SK-N-SH (cell line): ENCODE results near the gene CREBZF. TPM values are rescaled to one million over a fixed set of nuclear protein-coding genes. Genes with fewer than 3 reads are reported as not detected.
"Not testable (repeated sequence)": the region's sequence is repeated elsewhere in the genome, so short reads cannot be mapped to it uniquely, and the experiment has no call there.

Source experiments
- CTCF ChIA-PET: fragments of 300-600, 350-600 bp; formaldehyde crosslinking; extraction: SDS; loops from one replicate; lab custom pipeline; 2021; lab: Yijun Ruan, JAX
- POLR2A ChIA-PET: fragments of 350-600 bp; sonication (Branson Sonifier 250); formaldehyde crosslinking; extraction: SDS; loops from one replicate; lab custom pipeline; 2020; ENCODE audit warnings: antibody characterized with exemption, inconsistent platforms; lab: Yijun Ruan, JAX
- DNase-seq: peaks from one replicate; pipeline ENCODE4 v3.0.0; 2012
- H2AFZ ChIP-seq: fragments of 200-600 bp; sonication (generic); 2 replicates; pipeline ENCODE4 v1.8.1; 2016; ENCODE audit warnings: antibody characterized with exemption, mild to moderate bottlenecking, low read depth
- H3F3A ChIP-seq: fragments of 200-600 bp; sonication (generic); replicated peaks from 2 replicates; pipeline ENCODE3; 2016; ENCODE audit warnings: antibody characterized with exemption, mild to moderate bottlenecking; ENCODE audit not compliant: insufficient read depth
- H3K27ac ChIP-seq, 2 experiments: fragments of 200-500 bp in 1 of 2; fragments of 200-600 bp in 1 of 2; sonication (Bioruptor generic) in 1 of 2; sonication (generic), shearing (Covaris generic) in 1 of 2; 2 replicates each; pipeline versions ENCODE4 v1.5.1 to v1.6.1; 2014 to 2016; ENCODE audit warnings: low read depth in 2 of 2, inconsistent platforms in 1 of 2, low read length in 1 of 2, mild to moderate bottlenecking in 1 of 2, mixed read lengths in 1 of 2
- H3K27me3 ChIP-seq: fragments of 200-600 bp; sonication (generic), shearing (Covaris generic); 2 replicates; pipeline ENCODE4 v1.6.1; 2016; ENCODE audit warnings: mixed run types; ENCODE audit not compliant: insufficient read depth
- H3K36me3 ChIP-seq, 2 experiments: fragments of 200-500 bp in 1 of 2; fragments of 200-600 bp in 1 of 2; sonication (Bioruptor generic) in 1 of 2; sonication (generic) in 1 of 2; replicated peaks in 1 of 2; 2 replicates each; pipeline versions ENCODE3 to v1.5.1; 2014 to 2016; ENCODE audit warnings: low read length in 1 of 2, mild to moderate bottlenecking in 1 of 2; ENCODE audit not compliant: insufficient read depth in 2 of 2, control insufficient read depth in 1 of 2
- H3K4me1 ChIP-seq, 2 experiments: fragments of 200-500 bp in 1 of 2; fragments of 200-600 bp in 1 of 2; sonication (Bioruptor generic) in 1 of 2; sonication (generic), shearing (Covaris generic) in 1 of 2; 2 replicates each; pipeline versions ENCODE4 v1.5.1 to v1.6.1; 2014 to 2016; ENCODE audit warnings: low read depth in 1 of 2, low read length in 1 of 2, mixed run types in 1 of 2; ENCODE audit not compliant: insufficient read depth in 2 of 2, control insufficient read depth in 1 of 2
- H3K4me2 ChIP-seq: fragments of 200-600 bp; sonication (generic), shearing (Covaris generic); 2 replicates; pipeline ENCODE4 v1.6.1; 2017; ENCODE audit warnings: mixed run types
- H3K4me3 ChIP-seq, 2 experiments: fragments of 200-500 bp in 1 of 2; fragments of 200-600 bp in 1 of 2; sonication (Bioruptor generic) in 1 of 2; sonication (generic), shearing (Covaris generic) in 1 of 2; 2 replicates each; pipeline versions ENCODE4 v1.5.1 to v1.8.1; 2014 to 2016; ENCODE audit warnings: low read depth in 2 of 2, inconsistent platforms in 1 of 2, low read length in 1 of 2, mild to moderate bottlenecking in 1 of 2, mixed read lengths in 1 of 2, moderate library complexity in 1 of 2
- H3K79me2 ChIP-seq: fragments of 200-600 bp; sonication (generic); 2 replicates; pipeline ENCODE4 v1.8.1; 2017; ENCODE audit warnings: mild to moderate bottlenecking; ENCODE audit not compliant: insufficient read depth
- H3K9ac ChIP-seq: fragments of 200-600 bp; sonication (generic); 2 replicates; pipeline ENCODE4 v1.6.1; 2017; ENCODE audit warnings: mixed run types
- H3K9me2 ChIP-seq: fragments of 200-600 bp; sonication (generic); 2 replicates; pipeline ENCODE4 v1.6.1; 2017; ENCODE audit warnings: mixed run types
- H3K9me3 ChIP-seq: fragments of 200-600 bp; sonication (generic); 2 replicates; pipeline ENCODE4 v1.6.1; 2017; ENCODE audit warnings: mixed run types, mild to moderate bottlenecking, moderate library complexity
- H4K20me1 ChIP-seq: fragments of 200-600 bp; sonication (generic); 2 replicates; pipeline ENCODE4 v1.6.1; 2017; ENCODE audit warnings: mild to moderate bottlenecking, mixed run types; ENCODE audit not compliant: insufficient read depth
- EZH2phosphoT487 ChIP-seq: fragments of 200-600 bp; sonication (generic); IDR thresholded peaks from 2 replicates; pipeline ENCODE4 v1.6.1; 2017; ENCODE audit warnings: low read depth, mixed run types, mild to moderate bottlenecking, antibody characterized with exemption, moderate library complexity, borderline replicate concordance
- FOXJ3 ChIP-seq: sonication (generic); formaldehyde crosslinking; IDR thresholded peaks from 2 replicates; pipeline ENCODE4 v1.5.1; 2020; ENCODE audit warnings: mild to moderate bottlenecking, missing genetic modification reagents
- FOXM1 ChIP-seq: IDR thresholded peaks from 2 replicates; pipeline ENCODE4 v1.4.0; 2012; ENCODE audit warnings: low read depth, mild to moderate bottlenecking
- GABPA ChIP-seq: IDR thresholded peaks from 2 replicates; pipeline ENCODE4 v1.4.0; 2012; ENCODE audit warnings: low read depth, mild to moderate bottlenecking
- IRF3 ChIP-seq: fragments of 150-350 bp; IDR thresholded peaks from 2 replicates; pipeline ENCODE4 v1.6.1; 2016; ENCODE audit warnings: mild to moderate bottlenecking, low read depth, low read length
- MAX ChIP-seq: IDR thresholded peaks from 2 replicates; pipeline ENCODE4 v1.4.0; 2012; ENCODE audit warnings: low read depth
- MEF2A ChIP-seq: IDR thresholded peaks from 2 replicates; pipeline ENCODE4 v1.4.0; 2012; ENCODE audit warnings: low read depth, borderline replicate concordance
- MXI1 ChIP-seq: IDR thresholded peaks from 2 replicates; pipeline ENCODE4 v1.6.1; 2012; ENCODE audit warnings: mild to moderate bottlenecking, low read depth, low read length, improper control_type of control experiment
- NFIC ChIP-seq: IDR thresholded peaks from 2 replicates; pipeline ENCODE4 v1.4.0; 2012; ENCODE audit warnings: borderline replicate concordance
- POLR2AphosphoS5 ChIP-seq: IDR thresholded peaks from 2 replicates; pipeline ENCODE4 v1.6.1; 2012; ENCODE audit warnings: low read depth, low read length
- RAD21 ChIP-seq: IDR thresholded peaks from 2 replicates; pipeline ENCODE4 v1.6.1; 2012; ENCODE audit warnings: mild to moderate bottlenecking, low read length
- RXRA ChIP-seq: IDR thresholded peaks from 2 replicates; pipeline ENCODE4 v1.4.0; 2012; ENCODE audit warnings: low read depth, mild to moderate bottlenecking, borderline replicate concordance
- SMC3 ChIP-seq: IDR thresholded peaks from 2 replicates; pipeline ENCODE4 v1.6.1; 2012; ENCODE audit warnings: low read depth, low read length, improper control_type of control experiment
- TCF12 ChIP-seq: IDR thresholded peaks from 2 replicates; pipeline ENCODE4 v1.4.0; 2012
- WGBS: methylation state at CpG from one replicate; pipeline ENCODE4 v1.1.6; 2017; ENCODE audit warnings: low lambda C conversion rate; 5-methylcytosine and 5-hydroxymethylcytosine counted together
- polyA plus RNA-seq, 3 experiments: library from polyadenylated mRNA; depleted of rRNA; stranded (reverse); fragments of >200 nt; gene quantifications; 2 replicates each; pipeline ENCODE4 v1.2.3, GENCODE V29; 2012
- TF ChIP-seq, protein P1 (sequence below): IDR thresholded peaks from 2 replicates; pipeline ENCODE4 v1.4.0; 2012; ENCODE audit warnings: low read depth, borderline replicate concordance
- TF ChIP-seq, protein P2 (sequence below): IDR thresholded peaks from 2 replicates; pipeline ENCODE4 v1.4.0; 2012; ENCODE audit warnings: low read depth, borderline replicate concordance
- TF ChIP-seq, protein P3 (sequence below): fragments of 150-350 bp; IDR thresholded peaks from 2 replicates; pipeline ENCODE4 v1.6.1; 2017; ENCODE audit warnings: antibody characterized with exemption, low read length, low read depth, borderline replicate concordance

CREBZF gene
- polyA plus RNA-seq, 1 of the 3 experiments (the other 2 are of a cell fraction), result 50.5 TPM

- 63% methylated on average over 6 of the region's 6 CpGs for WGBS
- no peaks in the 10 kb centered on the region for H3K36me3 ChIP-seq
- CTCF ChIA-PET, result interaction anchor here (0.6 to 1.4 kb wide), 2 partner anchors 190 to 833 kb away, joined by 3 read pairs; no protein-coding TSS in a partner anchor
- H3K4me1 ChIP-seq, result no peaks in the 10 kb centered on the region
- no peaks in the 10 kb centered on the region for H3K79me2 ChIP-seq
- H3K27ac ChIP-seq, result no peak overlapping the region
- H3K27me3 ChIP-seq, result no peaks in the 10 kb centered on the region
- no peak overlapping the region for H3K4me3 ChIP-seq
- H2AFZ ChIP-seq, result no peak overlapping the region
- no peaks in the 10 kb centered on the region for H4K20me1 ChIP-seq
- no peak overlapping the region for H3K4me2 ChIP-seq
- no peak overlapping the region for H3K9ac ChIP-seq
- TF ChIP-seq, protein P1, sequence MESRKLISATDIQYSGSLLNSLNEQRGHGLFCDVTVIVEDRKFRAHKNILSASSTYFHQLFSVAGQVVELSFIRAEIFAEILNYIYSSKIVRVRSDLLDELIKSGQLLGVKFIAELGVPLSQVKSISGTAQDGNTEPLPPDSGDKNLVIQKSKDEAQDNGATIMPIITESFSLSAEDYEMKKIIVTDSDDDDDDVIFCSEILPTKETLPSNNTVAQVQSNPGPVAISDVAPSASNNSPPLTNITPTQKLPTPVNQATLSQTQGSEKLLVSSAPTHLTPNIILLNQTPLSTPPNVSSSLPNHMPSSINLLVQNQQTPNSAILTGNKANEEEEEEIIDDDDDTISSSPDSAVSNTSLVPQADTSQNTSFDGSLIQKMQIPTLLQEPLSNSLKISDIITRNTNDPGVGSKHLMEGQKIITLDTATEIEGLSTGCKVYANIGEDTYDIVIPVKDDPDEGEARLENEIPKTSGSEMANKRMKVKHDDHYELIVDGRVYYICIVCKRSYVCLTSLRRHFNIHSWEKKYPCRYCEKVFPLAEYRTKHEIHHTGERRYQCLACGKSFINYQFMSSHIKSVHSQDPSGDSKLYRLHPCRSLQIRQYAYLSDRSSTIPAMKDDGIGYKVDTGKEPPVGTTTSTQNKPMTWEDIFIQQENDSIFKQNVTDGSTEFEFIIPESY, result no peak
- TF ChIP-seq MXI1, result no peak
- no peak for TF ChIP-seq MAX
- no peak for TF ChIP-seq GABPA
- TF ChIP-seq POLR2AphosphoS5, result no peak
- TF ChIP-seq SMC3, result no peak
- TF ChIP-seq RAD21, result no peak
- no peak for TF ChIP-seq FOXM1
- TF ChIP-seq, protein P2, sequence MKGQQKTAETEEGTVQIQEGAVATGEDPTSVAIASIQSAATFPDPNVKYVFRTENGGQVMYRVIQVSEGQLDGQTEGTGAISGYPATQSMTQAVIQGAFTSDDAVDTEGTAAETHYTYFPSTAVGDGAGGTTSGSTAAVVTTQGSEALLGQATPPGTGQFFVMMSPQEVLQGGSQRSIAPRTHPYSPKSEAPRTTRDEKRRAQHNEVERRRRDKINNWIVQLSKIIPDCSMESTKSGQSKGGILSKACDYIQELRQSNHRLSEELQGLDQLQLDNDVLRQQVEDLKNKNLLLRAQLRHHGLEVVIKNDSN, result no peak
- TF ChIP-seq RXRA, result no peak
- no peak for TF ChIP-seq IRF3
- no peak for TF ChIP-seq MEF2A
- TF ChIP-seq NFIC, result no peak
- TF ChIP-seq TCF12, result no peak
- TF ChIP-seq, protein P3, sequence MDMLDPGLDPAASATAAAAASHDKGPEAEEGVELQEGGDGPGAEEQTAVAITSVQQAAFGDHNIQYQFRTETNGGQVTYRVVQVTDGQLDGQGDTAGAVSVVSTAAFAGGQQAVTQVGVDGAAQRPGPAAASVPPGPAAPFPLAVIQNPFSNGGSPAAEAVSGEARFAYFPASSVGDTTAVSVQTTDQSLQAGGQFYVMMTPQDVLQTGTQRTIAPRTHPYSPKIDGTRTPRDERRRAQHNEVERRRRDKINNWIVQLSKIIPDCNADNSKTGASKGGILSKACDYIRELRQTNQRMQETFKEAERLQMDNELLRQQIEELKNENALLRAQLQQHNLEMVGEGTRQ, result no peak
- no peak for TF ChIP-seq EZH2phosphoT487
- no peak for TF ChIP-seq FOXJ3 (CRISPR knock-in tag)
- TF ChIP-seq, all 33 proteins: peak for 0
- H3K9me3 ChIP-seq, result no peaks in the 10 kb centered on the region
- H3K9me2 ChIP-seq, result no peaks in the 10 kb centered on the region
- POLR2A ChIA-PET, result no interaction called here
- no peaks in the 10 kb centered on the region for H3F3A ChIP-seq
- DNase-seq, result no peak
Observed at GRCh38 chr11:85619499-85619898, 45.4 kb downstream of the CREBZF start.

GRCh38 chr11:85611643-85612042, 53.3 kb downstream of the CREBZF start:
- WGBS, result 49% methylated on average over 2 of the region's 2 CpGs
- CTCF ChIA-PET, DNase-seq: not testable (repeated sequence)

More at GRCh38 chr11:85611643-85612042, 53.3 kb downstream of the CREBZF start:
- POLR2A ChIA-PET, H3F3A ChIP-seq, H3K9ac ChIP-seq, H3K36me3 ChIP-seq, H4K20me1 ChIP-seq, H2AFZ ChIP-seq, H3K9me3 ChIP-seq, H3K79me2 ChIP-seq, H3K27ac ChIP-seq, H3K9me2 ChIP-seq, H3K27me3 ChIP-seq, H3K4me2 ChIP-seq, H3K4me3 ChIP-seq, H3K4me1 ChIP-seq: not testable (repeated sequence)
